Renal cortex interstitium (tissue), 11 donors: ENCODE measurements around the gene ATXN1. TPM values are rescaled to one million over a fixed set of nuclear protein-coding genes. Genes with fewer than 3 reads are reported as not detected.

Experiments used
- DNase-seq, 11 donors: peaks; one replicate each; pipeline ENCODE4 v3.0.0-alpha.2; 2013; ENCODE audit warnings: low read depth in 9 of 11, low spot score in 4 of 11; ENCODE audit errors: extremely low read depth in 1 of 11
- polyA plus RNA-seq, 3 donors: library from polyadenylated mRNA; unstranded; fragments of 120-200 nt; gene quantifications; one replicate each; pipeline ENCODE4 v1.2.1, GENCODE V29; 2013; ENCODE audit not compliant: insufficient read length in 3 of 3

The ATXN1 gene
- polyA plus RNA-seq, 3 donors, result 19.3 to 21.9 (median 19.4) TPM

- DNase-seq, result no peak
These were observed 248.5 kb downstream of the ATXN1 start for GRCh38 chr6:16512544-16513290.

GRCh38 chr6:16511723-16512489, 249.4 kb downstream of the ATXN1 start:
- no peak for DNase-seq

- DNase-seq, result no peak
These were observed 250.1 kb downstream of the ATXN1 start for GRCh38 chr6:16511040-16511660.

GRCh38 chr6:16510245-16510644, 251.0 kb downstream of the ATXN1 start:
- no peak for DNase-seq

- DNase-seq, result no peak
These were observed 252.3 kb downstream of the ATXN1 start for GRCh38 chr6:16508959-16509358.

GRCh38 chr6:16505711-16506357, 255.4 kb downstream of the ATXN1 start:
- DNase-seq, result no peak

- peak in 1 of 11 donors; percentile 46 for DNase-seq
These were observed 256.7 kb downstream of the ATXN1 start for GRCh38 chr6:16504609-16505008.

- DNase-seq, result no peak
These were observed 257.3 kb downstream of the ATXN1 start for GRCh38 chr6:16503970-16504415.

- no peak for DNase-seq
These were observed 258.0 kb downstream of the ATXN1 start for GRCh38 chr6:16503241-16503775.

- DNase-seq, result no peak
These were observed 262.3 kb downstream of the ATXN1 start for GRCh38 chr6:16498957-16499356.

- no peak for DNase-seq
These were observed 263.0 kb downstream of the ATXN1 start for GRCh38 chr6:16498237-16498636.

GRCh38 chr6:16496991-16497801, 264.1 kb downstream of the ATXN1 start:
- no peak for DNase-seq

- no peak for DNase-seq
These were observed 265.1 kb downstream of the ATXN1 start for GRCh38 chr6:16496210-16496609.

- no peak for DNase-seq
These were observed 266.5 kb downstream of the ATXN1 start for GRCh38 chr6:16494793-16495192.

GRCh38 chr6:16493802-16494201, 267.5 kb downstream of the ATXN1 start:
- DNase-seq, result no peak

GRCh38 chr6:16493112-16493511, 268.1 kb downstream of the ATXN1 start:
- no peak for DNase-seq

GRCh38 chr6:16491666-16492313, 269.5 kb downstream of the ATXN1 start:
- no peak for DNase-seq

- no peak for DNase-seq
These were observed 270.6 kb downstream of the ATXN1 start for GRCh38 chr6:16490616-16491015.
